ENCODE measurements around the gene SAP30L. TPM values are rescaled to one million over a fixed set of nuclear protein-coding genes. Genes with fewer than 3 reads are reported as not detected.

SAP30L gene
- total and polyA plus RNA-seq, 2 experiments from 2014 or later: 21.4 to 29.3 TPM

- peaks cover 41% of the 10 kb centered on the region for H3K36me3 Mint-ChIP-seq (ENCODE audit: low read depth)
- H3K4me1 ChIP-seq (ENCODE audit: insufficient read depth): no peaks in the 10 kb centered on the region
- no peak for ATAC-seq
Measured at GRCh38 chr5:154437281-154437965, 8.4 kb upstream of the SAP30L start.

More at GRCh38 chr5:154437281-154437965, 8.4 kb upstream of the SAP30L start:
- H3K4me2 ChIP-seq: no peak overlapping the region
- H3K27me3 ChIP-seq (ENCODE audit: insufficient read depth): no peaks in the 10 kb centered on the region
- peaks cover 20% of the 10 kb centered on the region; the same call in 1 of the 2 replicates for H3K36me3 ChIP-seq (ENCODE audit: insufficient read depth)
- no peaks in the 10 kb centered on the region for H3F3A ChIP-seq (replicated peaks; ENCODE audit: low read depth)
- DNase-seq (ENCODE audit: low spot score): no peak
- H2AFZ ChIP-seq: no peak overlapping the region
- no peaks in the 10 kb centered on the region; the same call in 1 of the 2 replicates for H4K20me1 ChIP-seq (replicated peaks; ENCODE audit: insufficient read depth)
- H3K4me3 ChIP-seq: no peak overlapping the region
- Mint-ChIP-seq H3K4me3 (no peak overlapping the region), H3K9me3 (no peaks in the 10 kb centered on the region; the same call in 2 of the 3 replicates), H3K27me3 (ENCODE audit: insufficient read depth, low read depth, poor library complexity) (peaks cover 1% of the 10 kb centered on the region), H3K27ac (no peak overlapping the region), H3K4me1 (no peaks in the 10 kb centered on the region)
- no peak overlapping the region for H3K27ac ChIP-seq (ENCODE audit: low read depth)
- no peaks in the 10 kb centered on the region for H3K9me2 ChIP-seq (ENCODE audit: insufficient read depth)
- no peaks in the 10 kb centered on the region for H3K79me2 ChIP-seq (replicated peaks; ENCODE audit: insufficient read depth)
- TF ChIP-seq, protein P1, sequence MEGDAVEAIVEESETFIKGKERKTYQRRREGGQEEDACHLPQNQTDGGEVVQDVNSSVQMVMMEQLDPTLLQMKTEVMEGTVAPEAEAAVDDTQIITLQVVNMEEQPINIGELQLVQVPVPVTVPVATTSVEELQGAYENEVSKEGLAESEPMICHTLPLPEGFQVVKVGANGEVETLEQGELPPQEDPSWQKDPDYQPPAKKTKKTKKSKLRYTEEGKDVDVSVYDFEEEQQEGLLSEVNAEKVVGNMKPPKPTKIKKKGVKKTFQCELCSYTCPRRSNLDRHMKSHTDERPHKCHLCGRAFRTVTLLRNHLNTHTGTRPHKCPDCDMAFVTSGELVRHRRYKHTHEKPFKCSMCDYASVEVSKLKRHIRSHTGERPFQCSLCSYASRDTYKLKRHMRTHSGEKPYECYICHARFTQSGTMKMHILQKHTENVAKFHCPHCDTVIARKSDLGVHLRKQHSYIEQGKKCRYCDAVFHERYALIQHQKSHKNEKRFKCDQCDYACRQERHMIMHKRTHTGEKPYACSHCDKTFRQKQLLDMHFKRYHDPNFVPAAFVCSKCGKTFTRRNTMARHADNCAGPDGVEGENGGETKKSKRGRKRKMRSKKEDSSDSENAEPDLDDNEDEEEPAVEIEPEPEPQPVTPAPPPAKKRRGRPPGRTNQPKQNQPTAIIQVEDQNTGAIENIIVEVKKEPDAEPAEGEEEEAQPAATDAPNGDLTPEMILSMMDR (conservative IDR thresholded peaks at IDR 0.05; ENCODE audit: low read depth in 2 of 2): no peak
- no peak for TF ChIP-seq JUNB (IDR thresholded peaks at IDR 0.05; ENCODE audit: unreplicated experiment)
- TF ChIP-seq, protein P2, sequence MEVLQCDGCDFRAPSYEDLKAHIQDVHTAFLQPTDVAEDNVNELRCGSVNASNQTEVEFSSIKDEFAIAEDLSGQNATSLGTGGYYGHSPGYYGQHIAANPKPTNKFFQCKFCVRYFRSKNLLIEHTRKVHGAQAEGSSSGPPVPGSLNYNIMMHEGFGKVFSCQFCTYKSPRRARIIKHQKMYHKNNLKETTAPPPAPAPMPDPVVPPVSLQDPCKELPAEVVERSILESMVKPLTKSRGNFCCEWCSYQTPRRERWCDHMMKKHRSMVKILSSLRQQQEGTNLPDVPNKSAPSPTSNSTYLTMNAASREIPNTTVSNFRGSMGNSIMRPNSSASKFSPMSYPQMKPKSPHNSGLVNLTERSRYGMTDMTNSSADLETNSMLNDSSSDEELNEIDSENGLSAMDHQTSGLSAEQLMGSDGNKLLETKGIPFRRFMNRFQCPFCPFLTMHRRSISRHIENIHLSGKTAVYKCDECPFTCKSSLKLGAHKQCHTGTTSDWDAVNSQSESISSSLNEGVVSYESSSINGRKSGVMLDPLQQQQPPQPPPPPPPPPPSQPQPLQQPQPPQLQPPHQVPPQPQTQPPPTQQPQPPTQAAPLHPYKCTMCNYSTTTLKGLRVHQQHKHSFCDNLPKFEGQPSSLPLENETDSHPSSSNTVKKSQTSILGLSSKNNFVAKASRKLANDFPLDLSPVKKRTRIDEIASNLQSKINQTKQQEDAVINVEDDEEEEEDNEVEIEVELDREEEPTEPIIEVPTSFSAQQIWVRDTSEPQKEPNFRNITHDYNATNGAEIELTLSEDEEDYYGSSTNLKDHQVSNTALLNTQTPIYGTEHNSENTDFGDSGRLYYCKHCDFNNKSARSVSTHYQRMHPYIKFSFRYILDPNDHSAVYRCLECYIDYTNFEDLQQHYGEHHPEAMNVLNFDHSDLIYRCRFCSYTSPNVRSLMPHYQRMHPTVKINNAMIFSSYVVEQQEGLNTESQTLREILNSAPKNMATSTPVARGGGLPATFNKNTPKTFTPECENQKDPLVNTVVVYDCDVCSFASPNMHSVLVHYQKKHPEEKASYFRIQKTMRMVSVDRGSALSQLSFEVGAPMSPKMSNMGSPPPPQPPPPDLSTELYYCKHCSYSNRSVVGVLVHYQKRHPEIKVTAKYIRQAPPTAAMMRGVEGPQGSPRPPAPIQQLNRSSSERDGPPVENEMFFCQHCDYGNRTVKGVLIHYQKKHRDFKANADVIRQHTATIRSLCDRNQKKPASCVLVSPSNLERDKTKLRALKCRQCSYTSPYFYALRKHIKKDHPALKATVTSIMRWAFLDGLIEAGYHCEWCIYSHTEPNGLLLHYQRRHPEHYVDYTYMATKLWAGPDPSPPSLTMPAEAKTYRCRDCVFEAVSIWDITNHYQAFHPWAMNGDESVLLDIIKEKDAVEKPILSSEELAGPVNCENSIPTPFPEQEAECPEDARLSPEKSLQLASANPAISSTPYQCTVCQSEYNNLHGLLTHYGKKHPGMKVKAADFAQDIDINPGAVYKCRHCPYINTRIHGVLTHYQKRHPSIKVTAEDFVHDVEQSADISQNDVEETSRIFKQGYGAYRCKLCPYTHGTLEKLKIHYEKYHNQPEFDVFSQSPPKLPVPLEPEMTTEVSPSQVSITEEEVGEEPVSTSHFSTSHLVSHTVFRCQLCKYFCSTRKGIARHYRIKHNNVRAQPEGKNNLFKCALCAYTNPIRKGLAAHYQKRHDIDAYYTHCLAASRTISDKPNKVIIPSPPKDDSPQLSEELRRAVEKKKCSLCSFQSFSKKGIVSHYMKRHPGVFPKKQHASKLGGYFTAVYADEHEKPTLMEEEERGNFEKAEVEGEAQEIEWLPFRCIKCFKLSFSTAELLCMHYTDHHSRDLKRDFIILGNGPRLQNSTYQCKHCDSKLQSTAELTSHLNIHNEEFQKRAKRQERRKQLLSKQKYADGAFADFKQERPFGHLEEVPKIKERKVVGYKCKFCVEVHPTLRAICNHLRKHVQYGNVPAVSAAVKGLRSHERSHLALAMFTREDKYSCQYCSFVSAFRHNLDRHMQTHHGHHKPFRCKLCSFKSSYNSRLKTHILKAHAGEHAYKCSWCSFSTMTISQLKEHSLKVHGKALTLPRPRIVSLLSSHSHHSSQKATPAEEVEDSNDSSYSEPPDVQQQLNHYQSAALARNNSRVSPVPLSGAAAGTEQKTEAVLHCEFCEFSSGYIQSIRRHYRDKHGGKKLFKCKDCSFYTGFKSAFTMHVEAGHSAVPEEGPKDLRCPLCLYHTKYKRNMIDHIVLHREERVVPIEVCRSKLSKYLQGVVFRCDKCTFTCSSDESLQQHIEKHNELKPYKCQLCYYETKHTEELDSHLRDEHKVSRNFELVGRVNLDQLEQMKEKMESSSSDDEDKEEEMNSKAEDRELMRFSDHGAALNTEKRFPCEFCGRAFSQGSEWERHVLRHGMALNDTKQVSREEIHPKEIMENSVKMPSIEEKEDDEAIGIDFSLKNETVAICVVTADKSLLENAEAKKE (CRISPR knock-in tag; IDR thresholded peaks at IDR 0.05): no peak
- TF ChIP-seq EZH2phosphoT487 (IDR thresholded peaks at IDR 0.05; ENCODE audit: unreplicated experiment): no peak
- no peak for TF ChIP-seq POLR2AphosphoS5 (IDR thresholded peaks at IDR 0.05; ENCODE audit: low read depth)
- TF ChIP-seq CREB1 (CRISPR knock-in tag; IDR thresholded peaks at IDR 0.05; ENCODE audit: low read depth): no peak
- no peak for TF ChIP-seq EZH2 (IDR thresholded peaks at IDR 0.05; ENCODE audit: low read depth, unreplicated experiment)
- no peak for TF ChIP-seq ZNF114 (CRISPR knock-in tag; IDR thresholded peaks at IDR 0.05)
- no peak for TF ChIP-seq ZNF331 (CRISPR knock-in tag; IDR thresholded peaks at IDR 0.05; ENCODE audit: low read depth)
- no peak for TF ChIP-seq STAT1 (IDR thresholded peaks at IDR 0.05; ENCODE audit: unreplicated experiment)
